Activated T-helper 17 cell treated with anti-CD3 and anti-CD28 coated beads, Interleukin-2, amount 50 U/mL, for 72 hours (primary cell): ENCODE results near the gene ARL13A. TPM values are rescaled to one million over a fixed set of nuclear protein-coding genes. Genes with fewer than 3 reads are reported as not detected.

Source experiments
- ATAC-seq: fragments of 150-1000 bp; cut with Tn5 transposase; replicated peaks from 2 replicates; pipeline ENCODE4 v1.10.0; 2021; ENCODE audit warnings: mild to moderate bottlenecking, moderate library complexity
- H3K27ac Mint-ChIP-seq: one replicate; pipeline ENCODE4 v1.8.0; 2022; ENCODE audit warnings: mixed read lengths
- H3K27me3 Mint-ChIP-seq: one replicate; pipeline ENCODE4 v1.8.0; 2022; ENCODE audit warnings: mixed read lengths
- H3K36me3 Mint-ChIP-seq: one replicate; pipeline ENCODE4 v1.8.0; 2022; ENCODE audit warnings: low read depth, mild to moderate bottlenecking, mixed read lengths
- H3K4me1 Mint-ChIP-seq: one replicate; pipeline ENCODE4 v1.8.0; 2022; ENCODE audit warnings: mixed read lengths
- H3K4me3 Mint-ChIP-seq: one replicate; pipeline ENCODE4 v1.8.0; 2022; ENCODE audit warnings: mild to moderate bottlenecking, mixed read lengths
- H3K9me3 Mint-ChIP-seq: one replicate; pipeline ENCODE4 v1.8.0; 2022; ENCODE audit warnings: mixed read lengths
- total RNA-seq, 2 donors: library from RNA; stranded (reverse); gene quantifications; one replicate each; pipeline ENCODE4 v1.2.3, GENCODE V29; 2022

Gene ARL13A
- total RNA-seq, 2 donors from 2014 or later, result not detected

DNA sequence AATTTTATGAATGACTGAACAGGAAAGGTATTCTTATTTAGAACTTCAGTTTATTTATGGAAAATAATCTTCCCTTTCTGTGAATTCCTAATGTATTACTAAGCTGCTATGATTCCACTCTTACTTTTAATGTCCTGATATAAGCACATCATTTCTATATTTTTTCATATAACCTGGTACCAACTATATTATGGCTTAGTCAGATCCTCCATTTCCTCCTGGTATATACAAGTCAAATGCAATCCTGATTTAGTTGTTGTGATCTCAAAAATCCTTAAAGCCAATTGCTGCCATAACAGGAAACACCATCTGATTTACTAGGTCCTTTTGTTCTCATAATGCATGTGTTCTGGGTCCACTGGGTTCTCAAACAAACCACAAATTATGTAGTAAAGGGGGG is 55.6 kb downstream of the ARL13A start:
- Mint-ChIP-seq H3K4me3 (no peak overlapping the region), H3K9me3 (no peaks in the 10 kb centered on the region), H3K4me1 (peaks cover 3% of the 10 kb centered on the region), H3K27me3 (no peaks in the 10 kb centered on the region), H3K36me3 (peaks cover 86% of the 10 kb centered on the region), H3K27ac (no peak overlapping the region)
- no peak for ATAC-seq

GRCh38 chrX:101028562-101028961 is 59.1 kb downstream of the ARL13A start:
- no peak for ATAC-seq
- H3K27ac Mint-ChIP-seq, result no peak overlapping the region
- H3K4me3 Mint-ChIP-seq, result no peak overlapping the region
- no peaks in the 10 kb centered on the region for H3K27me3 Mint-ChIP-seq
- H3K4me1 Mint-ChIP-seq, result peaks cover 3% of the 10 kb centered on the region
- no peaks in the 10 kb centered on the region for H3K9me3 Mint-ChIP-seq
- peaks cover 81% of the 10 kb centered on the region for H3K36me3 Mint-ChIP-seq

GRCh38 chrX:101029665-101030064 is 60.2 kb downstream of the ARL13A start:
- H3K4me1 Mint-ChIP-seq, result peaks cover 3% of the 10 kb centered on the region
- H3K27me3 Mint-ChIP-seq, result no peaks in the 10 kb centered on the region
- no peaks in the 10 kb centered on the region for H3K9me3 Mint-ChIP-seq
- ATAC-seq, result no peak
- H3K36me3 Mint-ChIP-seq, result peaks cover 85% of the 10 kb centered on the region
- no peak overlapping the region for H3K27ac Mint-ChIP-seq
- no peak overlapping the region for H3K4me3 Mint-ChIP-seq

GRCh38 chrX:101037231-101037630 is 67.7 kb downstream of the ARL13A start:
- Mint-ChIP-seq H3K36me3 (peaks cover 72% of the 10 kb centered on the region), H3K9me3 (no peaks in the 10 kb centered on the region), H3K4me3 (no peak overlapping the region), H3K27me3 (no peaks in the 10 kb centered on the region), H3K4me1 (peaks cover 4% of the 10 kb centered on the region), H3K27ac (no peak overlapping the region)
- ATAC-seq, result no peak

DNA sequence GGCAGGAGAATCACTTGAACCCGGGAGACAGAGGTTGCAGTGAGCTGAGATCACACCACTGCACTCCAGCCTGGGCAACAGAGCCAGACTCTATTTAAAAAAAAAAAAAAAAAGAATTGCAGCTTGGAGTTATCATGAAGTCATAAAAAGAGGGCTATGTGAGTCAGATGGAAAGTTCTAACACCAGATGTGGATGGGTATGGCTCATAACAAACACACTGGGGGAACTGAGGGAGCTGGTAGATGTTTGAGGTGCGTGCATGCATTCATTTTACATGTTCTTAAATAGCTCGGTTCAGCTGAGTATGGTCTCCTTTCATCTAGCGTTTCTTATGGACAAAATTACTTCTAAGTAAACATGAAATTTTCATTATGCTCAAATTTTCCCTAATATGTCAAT is 70.7 kb downstream of the ARL13A start:
- peak overlapping the region; percentile 40 for H3K4me3 Mint-ChIP-seq
- H3K36me3 Mint-ChIP-seq, result peaks cover 72% of the 10 kb centered on the region
- ATAC-seq, result peak; percentile 96
- peak overlapping the region; percentile 58 for H3K27ac Mint-ChIP-seq
- H3K4me1 Mint-ChIP-seq, result peaks cover 4% of the 10 kb centered on the region
- H3K9me3 Mint-ChIP-seq, result no peaks in the 10 kb centered on the region
- H3K27me3 Mint-ChIP-seq, result no peaks in the 10 kb centered on the region

Other genes with a start within 250 kb of the ARL13A start
- not detected for gene SYTL4, start 237.6 kb upstream of the ARL13A start, total RNA-seq
- gene CSTF2, start 149.3 kb upstream of the ARL13A start, total RNA-seq, result 10 to 100 TPM; 28.8 to 51.2 TPM
- gene NOX1, start 95.3 kb upstream of the ARL13A start, total RNA-seq, result not detected
- under 1 TPM; 0.13 to 0.34 TPM for gene XKRX, start 40.8 kb upstream of the ARL13A start, total RNA-seq
- gene TRMT2B, start 82.4 kb downstream of the ARL13A start, total RNA-seq, result 10 to 100 TPM; 25.7 to 29.2 TPM
- gene TMEM35A, start 109.2 kb downstream of the ARL13A start, total RNA-seq, result not detected
- gene CENPI, start 128.5 kb downstream of the ARL13A start, total RNA-seq, result 10 to 100 TPM; 18.6 to 28.1 TPM